Activated effector memory CD4-positive, alpha-beta T cell treated with anti-CD3 and anti-CD28 coated beads, Interleukin-2, amount 50 U/mL, for 16 hours (primary cell): ENCODE measurements around the gene DMC1.
A peak's percentile ranks its signal among the peaks of the same experiment; 100 is the strongest.

ENCODE experiments used
- DNase-seq: peaks from one replicate; pipeline ENCODE4 v3.0.0-alpha.2; 2020

DMC1 gene

DNA sequence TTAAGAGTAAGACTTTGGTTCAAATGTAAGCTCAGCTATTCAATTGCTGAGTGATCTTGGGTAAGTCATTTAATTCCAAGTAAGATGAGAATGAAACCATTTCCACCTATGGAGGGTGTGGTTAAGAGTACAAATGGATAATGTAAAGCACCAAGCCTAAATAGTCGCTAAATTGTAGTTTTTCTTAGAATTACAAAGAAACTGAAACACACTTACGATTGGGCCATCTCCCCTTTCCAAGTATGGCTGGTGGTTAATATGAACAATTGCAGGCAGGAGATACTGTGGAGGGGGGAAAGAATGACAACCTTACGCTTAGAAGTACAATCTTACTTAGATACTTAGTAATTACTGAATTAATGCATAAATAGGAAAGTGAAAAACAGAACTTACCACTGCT, 72.1 kb downstream of the DMC1 start:
- DNase-seq, result no peak

GRCh38 chr22:38494939-38495338, 75.0 kb downstream of the DMC1 start:
- DNase-seq, result no peak

DNA sequence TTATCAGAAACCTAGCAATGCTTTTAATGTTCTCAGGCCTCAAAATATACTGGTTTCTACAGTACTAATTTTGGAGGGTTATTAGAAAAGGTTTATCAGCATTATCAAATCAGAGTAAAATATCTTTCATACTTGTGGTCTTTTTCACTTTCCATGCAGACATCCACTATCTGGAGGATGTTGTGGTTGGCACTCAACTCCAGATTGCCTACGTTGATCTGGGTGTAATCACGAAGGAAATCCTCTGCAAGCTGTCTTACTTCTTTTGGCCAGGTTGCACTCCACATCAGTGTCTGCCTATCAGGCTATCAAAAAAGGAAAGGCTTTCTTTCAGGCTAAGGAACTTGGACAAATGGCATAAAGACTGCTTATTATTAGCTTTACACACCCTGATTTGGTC, 75.5 kb downstream of the DMC1 start:
- no peak for DNase-seq

DNA sequence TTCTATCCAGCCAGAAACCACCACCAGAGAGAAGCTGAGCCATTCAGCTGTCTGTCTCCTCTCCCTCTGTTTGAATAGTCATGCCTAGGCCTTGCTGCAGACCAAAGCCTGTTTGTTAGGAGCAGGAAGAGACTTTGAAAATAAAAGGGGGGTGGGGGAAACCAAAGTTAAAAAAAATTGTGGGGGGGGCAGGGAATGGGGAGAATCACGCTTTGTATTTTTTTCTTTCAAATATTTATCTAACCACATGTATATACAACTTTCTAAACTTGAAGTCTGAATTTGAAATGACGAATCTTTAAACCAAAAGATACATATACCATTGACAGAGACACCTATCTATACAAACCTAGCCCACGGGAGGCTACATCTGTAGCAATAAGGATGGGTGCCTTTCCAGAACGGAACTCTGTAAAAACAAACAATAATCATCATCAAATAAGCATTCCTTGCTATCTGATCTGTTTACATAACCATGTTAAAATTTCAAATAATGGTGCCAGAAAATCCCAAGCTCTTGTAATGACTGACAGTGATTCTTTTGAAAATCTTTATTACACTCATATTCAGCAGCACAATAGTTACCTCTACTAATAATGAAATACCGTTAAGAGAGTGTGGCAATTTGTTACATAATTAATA, 78.2 kb downstream of the DMC1 start:
- no peak for DNase-seq

GRCh38 chr22:38490915-38491314, 79.1 kb downstream of the DMC1 start:
- DNase-seq, result no peak

GRCh38 chr22:38490475-38490874, 79.5 kb downstream of the DMC1 start:
- no peak for DNase-seq

GRCh38 chr22:38489561-38490145, 80.3 kb downstream of the DMC1 start:
- DNase-seq, result no peak

GRCh38 chr22:38489142-38489541, 80.8 kb downstream of the DMC1 start:
- no peak for DNase-seq

DNA sequence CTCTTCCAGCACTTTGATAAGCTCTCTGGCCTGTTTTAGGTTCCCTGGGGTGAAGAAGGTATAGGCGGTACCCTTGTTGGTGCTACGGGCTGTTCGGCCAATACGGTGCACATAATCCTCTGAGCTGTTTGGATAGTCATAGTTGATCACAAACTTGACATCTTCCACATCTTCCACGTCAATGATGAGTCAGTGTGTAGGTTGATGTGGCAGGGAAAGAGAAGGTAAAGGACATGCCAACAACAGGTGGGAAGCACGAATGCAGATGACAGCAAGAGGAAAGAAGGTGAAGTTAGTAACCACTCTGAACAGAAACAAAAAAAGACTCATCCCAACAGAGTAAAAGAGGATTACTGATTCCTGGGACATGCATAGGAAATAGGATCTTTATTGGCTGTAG, 82.0 kb downstream of the DMC1 start:
- no peak for DNase-seq

- no peak for DNase-seq
Observed at GRCh38 chr22:38485783-38486182, 84.2 kb downstream of the DMC1 start.

- no peak for DNase-seq
Observed at GRCh38 chr22:38484244-38484643, 85.7 kb downstream of the DMC1 start.

GRCh38 chr22:38482662-38483308, 87.2 kb downstream of the DMC1 start:
- no peak for DNase-seq

- DNase-seq, result no peak
Observed at GRCh38 chr22:38481871-38482332, 88.1 kb downstream of the DMC1 start.

DNA sequence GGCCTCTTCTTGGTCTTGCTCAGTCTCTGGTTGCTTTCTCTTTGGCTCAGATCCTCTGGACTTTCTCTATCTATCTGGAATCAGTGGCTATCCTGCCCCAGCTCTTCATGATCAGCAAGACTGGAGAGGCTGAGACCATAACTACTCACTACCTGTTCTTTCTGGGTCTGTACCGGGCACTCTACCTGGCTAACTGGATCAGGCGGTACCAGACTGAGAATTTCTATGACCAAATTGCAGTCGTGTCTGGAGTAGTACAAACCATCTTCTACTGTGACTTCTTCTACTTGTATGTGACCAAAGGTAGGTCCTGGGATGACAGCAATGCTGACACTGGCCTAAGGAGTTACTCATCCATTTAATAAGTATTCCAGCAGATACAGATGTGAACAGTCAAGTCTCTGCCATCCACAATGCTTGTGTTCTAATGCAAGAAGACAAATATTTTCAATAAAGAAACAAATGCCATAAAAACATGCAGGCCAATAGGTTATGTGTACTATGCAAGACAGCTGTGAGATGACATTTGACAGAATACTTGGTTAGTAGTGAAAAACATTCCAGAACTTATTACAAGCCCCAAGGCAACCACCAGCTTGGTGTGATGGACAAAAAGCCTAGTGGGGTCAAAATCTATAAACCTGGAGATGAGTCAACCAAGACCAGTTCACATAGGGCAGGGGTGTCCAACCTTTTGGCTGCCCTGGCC, 88.7 kb downstream of the DMC1 start:
- no peak for DNase-seq

- no peak for DNase-seq
Observed at GRCh38 chr22:38479096-38479837, 90.7 kb downstream of the DMC1 start.

GRCh38 chr22:38477585-38477984, 92.4 kb downstream of the DMC1 start:
- DNase-seq, result no peak

DNA sequence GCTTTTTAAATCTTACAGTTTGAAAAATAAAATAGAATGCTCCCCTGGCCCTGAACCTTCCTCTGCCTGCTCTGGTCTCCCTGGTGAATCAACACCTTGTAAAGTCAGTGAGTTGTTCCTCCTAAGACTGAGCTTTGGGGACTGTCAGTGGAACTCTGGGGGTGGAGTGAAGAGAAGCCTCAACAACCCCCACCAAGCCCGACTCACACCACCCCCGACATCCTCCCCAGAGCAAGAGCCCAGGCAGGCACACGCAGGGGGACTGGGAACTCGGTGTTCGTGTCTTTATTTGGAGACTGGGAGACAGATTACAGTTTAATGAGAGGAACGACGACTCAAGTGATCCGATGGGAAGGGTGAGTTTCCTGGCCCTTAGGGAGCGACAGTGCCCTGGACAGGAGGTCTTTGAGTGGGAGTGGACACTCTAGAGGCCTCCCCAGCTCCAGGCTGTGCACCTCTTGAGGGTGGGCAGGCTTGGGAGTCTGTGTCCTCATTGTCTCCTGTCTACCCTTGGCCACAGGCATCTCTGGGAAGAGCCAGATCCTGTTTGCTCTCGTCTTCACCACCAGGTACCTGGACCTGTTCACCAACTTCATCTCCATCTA, 95.9 kb downstream of the DMC1 start:
- no peak for DNase-seq

DNA sequence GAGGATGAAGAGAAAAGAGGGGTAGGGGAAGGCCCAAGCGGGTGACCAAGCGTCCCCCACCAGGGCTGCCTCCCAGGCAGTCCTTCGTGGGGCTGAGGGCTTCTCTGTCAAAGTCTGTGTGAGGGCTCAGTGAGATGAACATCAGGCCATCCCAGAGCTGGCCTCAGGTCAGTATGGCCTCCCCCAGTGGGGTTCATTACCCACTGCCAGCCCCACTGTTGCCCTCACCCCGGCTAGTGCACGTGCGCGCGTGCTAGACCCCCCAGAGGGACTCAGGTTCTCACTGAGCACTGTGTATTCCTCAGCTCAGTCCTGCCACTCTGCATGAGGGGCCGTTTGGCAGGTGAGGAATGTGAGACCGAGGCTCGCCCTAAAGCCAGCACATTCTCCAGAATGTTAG, 98.7 kb downstream of the DMC1 start:
- peak; percentile 53 for DNase-seq

GRCh38 chr22:38470179-38470578, 99.8 kb downstream of the DMC1 start:
- peak; percentile 19 for DNase-seq

- DNase-seq, result peak; percentile 58
Observed at GRCh38 chr22:38469306-38469781, 100.6 kb downstream of the DMC1 start.
